ENCODE data around the gene RASL11B. TPM values are rescaled to one million over a fixed set of nuclear protein-coding genes. Genes with fewer than 3 reads are reported as not detected.
"Not testable (repeated sequence)": the region's sequence is repeated elsewhere in the genome, so short reads cannot be mapped to it uniquely, and the experiment has no call there.

Gene RASL11B
- total and polyA plus RNA-seq, 9 donors = 7.5 to 15.2 (median 11.6) TPM

DNA sequence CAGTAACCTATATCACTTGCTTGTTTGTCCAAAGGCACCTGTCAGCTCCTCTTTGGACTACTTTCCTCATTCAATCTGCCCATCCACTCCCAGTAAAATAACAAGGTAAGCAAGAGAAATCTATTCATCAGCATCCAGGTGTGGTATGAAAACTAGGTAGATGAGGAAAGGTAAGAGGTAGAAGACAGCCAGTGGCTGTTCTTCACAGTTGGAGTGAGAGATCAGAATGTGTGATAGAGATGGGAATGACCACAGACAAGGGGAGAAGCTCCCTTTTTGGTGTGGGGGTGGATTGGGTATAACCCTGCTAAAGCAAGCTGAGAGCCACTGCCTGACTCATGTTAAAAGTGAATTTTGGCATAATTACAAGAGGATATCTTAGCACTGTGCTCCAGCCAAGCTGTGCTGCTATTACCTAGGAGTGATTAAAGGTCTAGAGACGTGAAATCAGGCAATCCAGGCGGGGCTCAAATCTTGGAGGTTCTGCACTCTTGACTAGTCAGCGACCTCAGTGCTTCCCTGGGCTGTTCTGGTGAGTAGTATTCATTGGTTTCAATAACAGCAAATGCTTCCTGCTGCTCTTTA lies 28.1 kb upstream of the RASL11B start:
- Histone ChIP-seq H3K27me3 (ENCODE audit: control insufficient read depth, insufficient read depth, low read length) (no peaks in the 10 kb centered on the region), H3K27ac (ENCODE audit: low read length) (no peak overlapping the region), H3K4me3 (ENCODE audit: low read length) (no peak overlapping the region), H3K4me1 (ENCODE audit: control insufficient read depth, insufficient read depth, low read length) (peaks cover 13% of the 10 kb centered on the region), H3K36me3 (ENCODE audit: control insufficient read depth, insufficient read depth, low read length) (no peaks in the 10 kb centered on the region), H3K9me3 (replicated peaks; ENCODE audit: control insufficient read depth, low read depth, low read length) (no peaks in the 10 kb centered on the region)
- WGBS (ENCODE audit: insufficient coverage) = 93% methylated on average over 2 of the region's 3 CpGs
- no peak for DNase-seq

- H3K27me3 ChIP-seq (ENCODE audit: control insufficient read depth, insufficient read depth, low read length); H3K9me3 ChIP-seq (replicated peaks; ENCODE audit: control insufficient read depth, low read depth, low read length); H3K27ac ChIP-seq (ENCODE audit: low read length); DNase-seq; H3K36me3 ChIP-seq (ENCODE audit: control insufficient read depth, insufficient read depth, low read length); H3K4me3 ChIP-seq (ENCODE audit: low read length): not testable (repeated sequence)
- whole genome bisulfite sequencing (ENCODE audit: insufficient coverage) = 88% methylated on average over 7 of the region's 8 CpGs
- peaks cover 15% of the 10 kb centered on the region for H3K4me1 ChIP-seq (ENCODE audit: control insufficient read depth, insufficient read depth, low read length)
These were observed 27.3 kb upstream of the RASL11B start for GRCh38 chr4:52834641-52835456.

GRCh38 chr4:52836120-52836519 lies 26.0 kb upstream of the RASL11B start:
- DNase-seq = no peak
- WGBS (ENCODE audit: insufficient coverage) = no CpG with 5 or more reads among the region's 3 CpGs
- H3K36me3 ChIP-seq (ENCODE audit: control insufficient read depth, insufficient read depth, low read length) = no peaks in the 10 kb centered on the region
- H3K27ac ChIP-seq (ENCODE audit: low read length) = no peak overlapping the region
- peaks cover 18% of the 10 kb centered on the region for H3K4me1 ChIP-seq (ENCODE audit: control insufficient read depth, insufficient read depth, low read length)
- H3K27me3 ChIP-seq (ENCODE audit: control insufficient read depth, insufficient read depth, low read length) = no peaks in the 10 kb centered on the region
- no peaks in the 10 kb centered on the region for H3K9me3 ChIP-seq (replicated peaks; ENCODE audit: control insufficient read depth, low read depth, low read length)
- H3K4me3 ChIP-seq (ENCODE audit: low read length) = no peak overlapping the region

GRCh38 chr4:52836678-52837077 lies 25.4 kb upstream of the RASL11B start:
- Histone ChIP-seq H3K27ac (ENCODE audit: low read length) (no peak overlapping the region), H3K9me3 (replicated peaks; ENCODE audit: control insufficient read depth, low read depth, low read length) (no peaks in the 10 kb centered on the region), H3K4me1 (ENCODE audit: control insufficient read depth, insufficient read depth, low read length) (peaks cover 22% of the 10 kb centered on the region), H3K4me3 (ENCODE audit: low read length) (no peak overlapping the region), H3K27me3 (ENCODE audit: control insufficient read depth, insufficient read depth, low read length) (no peaks in the 10 kb centered on the region), H3K36me3 (ENCODE audit: control insufficient read depth, insufficient read depth, low read length) (no peaks in the 10 kb centered on the region)
- no peak for DNase-seq
- WGBS (ENCODE audit: insufficient coverage) = 100% methylated on average over 1 of the region's 7 CpGs

- Histone ChIP-seq H3K4me3 (ENCODE audit: low read length) (no peak overlapping the region), H3K27ac (ENCODE audit: low read length) (no peak overlapping the region), H3K4me1 (ENCODE audit: control insufficient read depth, insufficient read depth, low read length) (peaks cover 27% of the 10 kb centered on the region), H3K9me3 (replicated peaks; ENCODE audit: control insufficient read depth, low read depth, low read length) (no peaks in the 10 kb centered on the region), H3K27me3 (ENCODE audit: control insufficient read depth, insufficient read depth, low read length) (no peaks in the 10 kb centered on the region), H3K36me3 (ENCODE audit: control insufficient read depth, insufficient read depth, low read length) (no peaks in the 10 kb centered on the region)
- 59% methylated on average over 5 of the region's 7 CpGs for WGBS (ENCODE audit: insufficient coverage)
- no peak for DNase-seq
These were observed 24.2 kb upstream of the RASL11B start for GRCh38 chr4:52837716-52838558.

GRCh38 chr4:52838729-52839586 lies 23.2 kb upstream of the RASL11B start:
- no peak overlapping the region for H3K4me3 ChIP-seq (ENCODE audit: low read length)
- WGBS (ENCODE audit: insufficient coverage) = 21% methylated on average over 7 of the region's 10 CpGs
- H3K27ac ChIP-seq (ENCODE audit: low read length) = no peak overlapping the region
- H3K4me1 ChIP-seq (ENCODE audit: control insufficient read depth, insufficient read depth, low read length) = peaks cover 27% of the 10 kb centered on the region
- no peaks in the 10 kb centered on the region for H3K27me3 ChIP-seq (ENCODE audit: control insufficient read depth, insufficient read depth, low read length)
- no peaks in the 10 kb centered on the region for H3K36me3 ChIP-seq (ENCODE audit: control insufficient read depth, insufficient read depth, low read length)
- H3K9me3 ChIP-seq (replicated peaks; ENCODE audit: control insufficient read depth, low read depth, low read length) = no peaks in the 10 kb centered on the region
- DNase-seq = peak; percentile 68

GRCh38 chr4:52840531-52841370 lies 21.4 kb upstream of the RASL11B start:
- no peaks in the 10 kb centered on the region for H3K9me3 ChIP-seq (replicated peaks; ENCODE audit: control insufficient read depth, low read depth, low read length)
- no peak overlapping the region for H3K27ac ChIP-seq (ENCODE audit: low read length)
- WGBS (ENCODE audit: insufficient coverage) = 75% methylated on average over 4 of the region's 9 CpGs
- H3K27me3 ChIP-seq (ENCODE audit: control insufficient read depth, insufficient read depth, low read length) = no peaks in the 10 kb centered on the region
- no peaks in the 10 kb centered on the region for H3K36me3 ChIP-seq (ENCODE audit: control insufficient read depth, insufficient read depth, low read length)
- H3K4me1 ChIP-seq (ENCODE audit: control insufficient read depth, insufficient read depth, low read length) = peaks cover 27% of the 10 kb centered on the region
- no peak overlapping the region for H3K4me3 ChIP-seq (ENCODE audit: low read length)
- DNase-seq = no peak

GRCh38 chr4:52841682-52842456 lies 20.2 kb upstream of the RASL11B start:
- Histone ChIP-seq H3K9me3 (replicated peaks; ENCODE audit: control insufficient read depth, low read depth, low read length) (no peaks in the 10 kb centered on the region), H3K27me3 (ENCODE audit: control insufficient read depth, insufficient read depth, low read length) (no peaks in the 10 kb centered on the region), H3K4me3 (ENCODE audit: low read length) (no peak overlapping the region), H3K36me3 (ENCODE audit: control insufficient read depth, insufficient read depth, low read length) (no peaks in the 10 kb centered on the region), H3K27ac (ENCODE audit: low read length) (peak overlapping the region; percentile 45), H3K4me1 (ENCODE audit: control insufficient read depth, insufficient read depth, low read length) (peaks cover 27% of the 10 kb centered on the region)
- DNase-seq = peak; percentile 85
- WGBS (ENCODE audit: insufficient coverage) = 23% methylated on average over 16 of the region's 18 CpGs

All from muscle of leg (tissue), 11 donors.